ENCODE results near the gene CRTC2.

The CRTC2 gene

GRCh38 chr1:153945795-153946621 is 12.4 kb downstream of the CRTC2 start:
- DNase-seq (ENCODE audit: low spot score): no peak

GRCh38 chr1:153945131-153945794 is 13.1 kb downstream of the CRTC2 start:
- DNase-seq (ENCODE audit: low spot score): no peak

DNA sequence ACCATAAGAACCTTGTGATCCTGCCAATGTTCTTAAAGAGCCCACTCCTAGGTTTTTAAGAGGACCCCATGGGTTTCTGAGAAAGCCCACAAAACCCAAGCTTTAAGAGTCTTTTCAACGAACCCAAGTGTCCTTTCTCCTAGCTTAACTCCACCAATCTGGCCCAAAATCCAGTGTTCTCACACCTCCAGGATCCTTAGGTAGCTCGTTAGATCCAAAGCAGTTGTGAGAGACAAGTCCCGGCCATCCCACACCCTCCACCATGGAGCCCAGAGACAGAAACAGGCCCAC is 13.6 kb downstream of the CRTC2 start:
- DNase-seq (ENCODE audit: low spot score): no peak

DNA sequence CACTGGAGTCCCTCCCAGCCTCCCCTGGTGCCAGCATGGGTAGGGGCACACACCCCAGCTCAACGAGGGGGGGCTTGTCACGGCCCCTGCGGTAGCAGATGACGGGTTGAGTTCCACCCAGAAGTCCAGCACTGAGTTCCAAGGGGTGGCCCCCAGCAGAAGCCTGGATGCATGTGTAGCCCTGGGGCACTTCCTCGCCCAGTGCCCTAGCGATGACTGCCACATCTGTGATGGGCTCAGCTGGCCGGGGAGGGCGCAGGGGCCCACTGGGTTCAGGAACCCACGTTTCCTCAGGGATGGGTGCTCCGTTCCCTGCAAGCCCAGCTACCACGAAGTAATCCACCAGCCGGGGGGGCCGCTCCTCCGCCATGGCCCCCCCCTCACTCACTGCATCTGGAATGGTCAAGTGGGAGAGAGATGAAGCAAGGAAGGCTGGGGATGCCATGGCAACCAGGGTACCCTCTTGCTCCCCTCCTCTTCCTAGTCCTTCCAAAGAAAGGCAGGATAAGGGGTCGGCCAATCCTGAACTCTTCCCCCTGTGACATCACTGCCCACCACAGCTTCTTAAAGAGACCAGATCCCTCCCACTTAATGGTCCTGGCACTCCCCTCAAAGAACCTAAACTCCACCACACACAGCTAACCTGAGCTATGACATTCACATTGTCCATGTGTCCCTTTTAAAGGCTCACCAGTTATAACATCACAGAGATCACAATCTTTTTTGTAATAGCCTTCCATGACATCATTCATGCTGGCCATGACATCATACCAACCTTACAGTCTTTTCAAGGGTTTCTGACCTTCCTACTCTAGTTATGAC is 14.2 kb downstream of the CRTC2 start:
- no peak for DNase-seq (ENCODE audit: low spot score)

- no peak for DNase-seq (ENCODE audit: low spot score)
Observed at GRCh38 chr1:153942766-153943549, 15.5 kb downstream of the CRTC2 start.

DNA sequence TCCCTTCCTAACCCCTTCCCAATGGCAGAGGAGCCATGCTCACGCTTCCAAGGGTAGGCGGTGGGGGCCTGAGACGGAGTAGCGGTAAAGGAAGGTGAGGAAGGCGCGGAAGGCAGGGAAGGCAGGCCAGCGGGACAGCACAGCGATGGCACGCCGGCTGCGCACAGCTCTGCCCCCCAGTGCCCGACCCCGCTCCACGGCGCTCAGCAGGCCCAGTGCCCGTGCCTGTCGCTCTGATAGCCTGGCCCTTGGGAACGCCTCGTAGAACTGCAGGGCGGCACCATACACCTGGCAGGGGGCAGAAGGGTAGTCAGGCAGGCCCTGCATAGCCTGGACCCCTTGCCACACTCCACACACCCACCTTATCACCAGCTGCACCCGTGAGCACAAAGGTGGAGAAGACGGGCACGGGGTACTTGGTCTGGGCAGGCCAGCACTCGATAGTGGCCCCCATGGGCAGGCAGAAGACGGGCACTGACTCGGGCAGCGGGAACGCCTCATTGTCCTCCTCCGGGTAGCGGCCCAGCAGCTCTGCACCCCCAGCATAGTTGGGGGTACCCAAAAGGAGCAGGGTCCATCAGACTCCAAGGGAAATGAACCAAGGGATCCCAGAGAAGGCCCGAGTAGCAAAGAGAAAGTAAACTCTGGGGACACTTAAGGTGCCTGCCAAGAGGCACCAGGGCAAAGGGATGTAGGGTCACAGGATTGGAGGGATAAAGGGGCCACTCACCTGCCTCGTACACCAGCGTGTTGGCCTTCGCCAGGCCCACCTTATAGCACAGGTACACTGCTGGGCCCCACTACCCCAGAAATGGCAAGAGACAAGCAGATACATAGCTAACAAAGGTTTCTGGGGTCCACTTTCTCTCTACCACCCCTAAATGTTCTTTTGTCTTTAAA is 16.3 kb downstream of the CRTC2 start:
- DNase-seq (ENCODE audit: low spot score): no peak

- no peak for DNase-seq (ENCODE audit: low spot score)
Observed at GRCh38 chr1:153940756-153941155, 17.7 kb downstream of the CRTC2 start.

- DNase-seq (ENCODE audit: low spot score): no peak
Observed at GRCh38 chr1:153939476-153939875, 18.9 kb downstream of the CRTC2 start.

DNA sequence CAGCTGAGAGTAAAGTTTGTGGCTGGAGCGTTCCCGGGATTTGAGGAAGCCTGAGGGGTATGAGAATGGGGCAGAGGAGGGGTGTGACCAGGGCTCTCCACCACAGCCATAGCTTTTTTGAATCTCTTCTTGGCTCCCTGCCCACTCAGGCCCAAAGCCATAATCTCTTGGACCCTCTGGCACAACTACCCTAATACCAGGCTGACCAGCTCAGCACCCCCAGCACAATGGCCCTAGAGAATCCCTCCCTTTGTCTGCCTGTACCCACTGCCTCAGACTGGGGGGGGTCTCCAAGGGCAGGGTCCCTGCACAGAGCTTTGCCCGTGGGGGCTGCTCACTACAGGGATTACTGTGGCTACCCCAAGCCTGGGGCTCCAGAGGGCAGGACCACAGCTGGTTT is 19.4 kb downstream of the CRTC2 start:
- no peak for DNase-seq (ENCODE audit: low spot score)

DNA sequence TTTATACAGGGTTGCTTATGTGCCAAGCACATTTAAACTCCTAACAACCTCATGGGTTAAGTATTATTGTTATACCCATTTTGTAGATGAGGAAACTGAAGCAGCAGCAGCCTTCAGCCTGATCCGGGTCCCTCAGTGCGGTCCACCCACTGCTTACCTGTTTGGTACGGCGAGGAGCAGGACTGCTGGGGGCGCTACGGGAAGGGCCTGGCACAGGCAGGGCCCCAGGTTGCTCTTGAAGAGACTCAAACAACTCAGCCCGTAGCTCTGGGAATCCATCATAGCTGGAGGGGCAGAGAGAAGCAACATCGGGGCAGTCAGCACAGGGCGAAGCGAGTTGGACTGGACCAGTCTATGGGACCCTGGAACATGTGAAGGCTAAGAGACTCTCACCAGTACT is 21.1 kb downstream of the CRTC2 start:
- no peak for DNase-seq (ENCODE audit: low spot score)

DNA sequence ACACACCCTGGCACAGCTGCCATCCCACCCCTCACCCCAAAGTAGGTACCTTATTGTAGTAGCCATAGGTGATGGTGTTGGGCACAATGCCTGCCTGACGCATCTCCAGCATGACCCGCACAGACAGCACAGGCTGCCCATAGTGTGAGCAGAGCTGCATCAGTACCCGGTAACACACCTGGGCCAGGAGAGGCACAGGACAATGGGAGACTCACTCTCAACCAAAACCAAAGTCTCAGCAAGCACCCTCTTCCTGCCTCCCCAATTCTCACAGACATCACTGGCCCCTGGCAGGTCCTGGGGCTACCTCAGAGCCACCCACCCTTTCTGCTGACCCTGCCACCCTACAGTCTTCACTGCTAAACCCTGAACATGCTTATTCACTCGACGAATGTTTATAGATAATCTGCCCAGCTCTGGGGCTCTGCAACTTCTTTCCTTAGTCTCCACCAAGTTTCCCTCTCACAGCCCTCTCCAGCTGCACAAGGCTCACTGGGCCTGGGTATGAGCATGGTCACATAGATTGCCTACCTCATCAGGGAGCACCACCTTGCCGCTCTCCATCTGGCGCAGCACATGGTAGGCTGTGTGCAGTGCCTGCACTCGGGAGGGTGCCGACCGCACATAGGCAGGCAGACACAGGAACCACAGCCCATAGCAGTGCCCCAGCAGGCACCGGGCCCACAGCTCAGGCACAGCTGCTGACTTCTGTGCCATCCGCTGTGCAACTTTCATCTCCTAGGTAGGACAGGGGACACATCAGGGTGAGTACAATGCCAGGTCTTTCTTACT is 22.2 kb downstream of the CRTC2 start:
- no peak for DNase-seq (ENCODE audit: low spot score)

DNA sequence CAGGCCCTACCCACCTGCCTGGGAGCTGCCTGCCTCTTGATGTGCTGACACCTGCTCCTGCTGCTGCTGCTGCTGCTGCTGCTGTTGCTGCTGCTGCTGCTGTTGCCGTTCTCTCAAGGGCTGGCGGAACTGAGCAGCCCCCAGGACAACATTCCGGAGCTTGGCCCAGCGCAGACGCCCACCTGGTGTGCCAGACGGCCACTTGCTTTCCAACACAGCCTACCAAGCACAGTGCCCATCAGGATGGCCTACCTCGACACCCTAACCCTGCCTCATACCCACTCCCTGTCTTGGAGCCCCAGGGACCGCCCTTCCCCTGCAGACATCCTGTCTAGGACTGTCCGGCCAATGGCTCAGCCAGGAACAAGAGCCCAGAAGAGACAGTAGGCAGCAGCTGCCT is 23.7 kb downstream of the CRTC2 start:
- DNase-seq (ENCODE audit: low spot score): no peak

DNA sequence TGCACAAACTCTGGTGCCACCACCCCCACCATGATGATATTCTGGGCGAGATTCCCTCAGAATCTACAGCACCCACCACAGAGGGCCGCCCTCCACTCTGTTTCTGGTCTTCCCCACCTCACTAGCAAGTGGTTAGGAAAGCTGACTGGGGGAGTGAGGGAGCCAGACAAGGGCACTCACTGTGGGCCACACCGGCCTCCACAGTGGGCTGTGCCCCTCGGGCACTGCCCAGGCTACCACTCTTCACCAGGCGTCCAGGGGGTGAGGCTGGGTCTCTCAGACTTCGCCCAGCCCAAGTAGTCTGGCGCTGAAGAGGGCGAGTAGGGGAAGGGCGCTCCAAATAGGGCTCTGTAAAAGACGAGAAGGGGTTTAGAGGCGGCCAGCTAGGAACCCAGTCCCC is 24.5 kb downstream of the CRTC2 start:
- DNase-seq (ENCODE audit: low spot score): no peak

DNA sequence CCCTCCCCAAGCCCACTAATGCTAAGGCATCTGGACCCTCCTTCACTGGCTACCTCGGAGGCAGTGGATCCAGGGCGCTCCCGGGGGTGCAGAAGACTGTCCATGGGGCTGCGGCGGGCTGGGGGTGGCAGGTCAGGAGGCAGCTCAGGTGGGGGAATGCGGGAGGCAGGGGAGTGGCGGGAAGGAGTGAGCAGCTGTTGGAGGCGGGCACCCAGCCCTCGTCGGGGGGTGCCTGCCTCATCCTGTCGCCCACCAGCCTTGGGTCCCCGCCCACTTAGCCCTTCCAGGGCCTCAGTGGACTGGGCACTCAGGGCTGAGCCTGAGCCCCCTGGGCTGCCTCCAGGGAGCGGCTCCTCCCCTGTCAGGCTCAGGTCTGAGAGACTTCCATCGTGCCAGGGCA is 25.0 kb downstream of the CRTC2 start:
- no peak for DNase-seq (ENCODE audit: low spot score)

DNA sequence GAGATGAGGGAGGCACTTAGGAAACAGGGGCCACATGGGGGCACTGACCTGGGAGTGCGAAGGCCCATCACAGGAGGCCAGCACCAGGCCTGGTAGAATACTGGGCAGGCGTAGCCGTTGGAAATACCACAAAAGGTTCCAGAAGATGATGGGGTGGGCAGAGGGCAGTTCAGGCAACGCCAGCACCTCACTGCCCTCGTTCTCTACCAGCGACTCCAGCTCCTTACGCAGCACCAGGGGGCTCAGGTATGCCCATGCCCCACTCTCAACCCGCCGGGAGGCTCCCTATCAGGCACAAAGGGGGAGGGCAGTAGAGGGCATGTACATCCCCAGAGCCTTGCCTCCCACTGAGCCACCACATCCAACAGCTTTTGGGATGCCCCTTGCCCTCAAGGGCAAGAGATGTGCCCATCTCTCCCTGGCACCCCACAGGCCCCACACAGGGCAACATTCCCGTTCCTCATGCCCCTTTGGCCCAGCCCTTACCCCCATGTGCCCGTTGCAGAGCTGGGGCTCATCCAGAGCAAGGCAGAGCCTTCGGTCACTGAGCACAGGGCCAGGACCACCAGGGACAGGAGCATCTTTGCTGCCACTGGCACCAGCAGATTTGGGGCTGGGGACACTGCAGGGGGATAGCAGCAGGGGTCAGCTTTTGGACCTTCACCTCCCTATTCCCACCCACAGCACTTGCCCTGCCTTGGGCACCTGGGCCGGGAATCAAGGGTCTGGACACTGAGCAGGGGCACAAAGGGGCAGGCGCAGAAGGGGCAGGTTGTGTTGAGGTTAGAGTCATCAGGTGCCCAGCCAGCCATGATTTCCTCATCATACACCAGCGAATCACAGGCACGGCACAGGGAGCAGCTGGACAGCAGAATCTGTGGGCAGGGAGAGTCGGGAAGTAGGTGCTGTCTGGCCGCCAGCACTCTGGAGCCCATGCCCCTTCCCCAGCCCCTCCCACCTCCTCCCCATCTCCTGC is 26.0 kb downstream of the CRTC2 start:
- DNase-seq (ENCODE audit: low spot score): no peak

- DNase-seq (ENCODE audit: low spot score): no peak
Observed at GRCh38 chr1:153929981-153930948, 28.1 kb downstream of the CRTC2 start.

GRCh38 chr1:153929426-153929825 is 29.0 kb downstream of the CRTC2 start:
- no peak for DNase-seq (ENCODE audit: low spot score)

DNA sequence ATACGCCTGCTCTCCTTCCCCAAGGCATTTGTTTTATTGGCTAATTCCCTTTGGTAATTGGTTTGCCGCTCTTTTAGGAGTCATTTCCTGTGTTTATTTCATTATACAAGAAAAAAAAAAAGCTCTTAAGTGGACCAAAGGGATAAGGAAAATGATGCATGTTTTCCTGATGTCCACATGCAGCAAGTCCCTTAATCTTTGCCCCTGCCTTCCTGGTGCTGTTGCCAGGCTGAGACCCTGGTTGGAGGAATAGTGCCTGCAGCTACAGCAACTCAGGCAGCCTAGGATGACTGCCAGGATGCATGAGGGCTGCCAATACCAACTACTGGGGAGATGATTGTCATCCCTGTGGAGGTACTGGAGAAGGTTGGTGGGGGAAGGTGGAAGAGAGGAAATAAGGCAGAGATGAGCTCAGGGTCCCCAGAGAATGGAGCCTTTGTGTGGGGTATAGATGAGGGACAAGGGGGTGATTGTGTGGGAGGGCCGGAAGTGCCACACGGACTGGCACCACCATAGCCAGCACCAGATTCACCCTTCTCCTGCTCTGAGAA is 29.5 kb downstream of the CRTC2 start:
- peak; percentile 93 for DNase-seq (ENCODE audit: low spot score)
